Tibial nerve (tissue), 4 donors: ENCODE results near the gene BOC. TPM values are rescaled to one million over a fixed set of nuclear protein-coding genes. Genes with fewer than 3 reads are reported as not detected.

ENCODE experiments used
- DNase-seq, 2 donors: peaks; one replicate each; pipeline ENCODE4 v3.0.0-alpha.2; 2019; ENCODE audit warnings: low spot score in 2 of 2
- H3K27ac ChIP-seq, 4 donors: fragments of 200-600 bp; sonication (generic) in 3 of 4; one replicate each; pipeline ENCODE4 v1.5.1; 2017 to 2019; ENCODE audit warnings: mild to moderate bottlenecking in 1 of 4
- H3K27me3 ChIP-seq, 2 donors: fragments of 200-600 bp; sonication (generic) in 1 of 2; one replicate each; pipeline versions ENCODE4 v1.5.1 to v1.6.0; 2017 to 2019
- H3K36me3 ChIP-seq, 3 donors: fragments of 200-600 bp; sonication (generic); one replicate each; pipeline ENCODE4 v1.5.1; 2018 to 2019
- H3K4me1 ChIP-seq, 4 donors: fragments of 200-600 bp; sonication (generic) in 3 of 4; one replicate each; pipeline ENCODE4 v1.5.1; 2017 to 2019
- H3K4me3 ChIP-seq, 4 donors: fragments of 200-600 bp; sonication (generic) in 3 of 4; one replicate each; pipeline ENCODE4 v1.5.1; 2017 to 2019; ENCODE audit warnings: mild to moderate bottlenecking in 1 of 4, moderate library complexity in 1 of 4
- H3K9me3 ChIP-seq, 4 donors: fragments of 200-600 bp; sonication (generic) in 3 of 4; one replicate each; pipeline ENCODE4 v1.5.1; 2017 to 2019
- CTCF ChIP-seq, 5 experiments: fragments of 200-600 bp in 3 of 5; fragments of 450-650 bp in 2 of 5; sonication (generic) in 3 of 5; IDR thresholded peaks; one replicate each; pipeline ENCODE4 v1.5.1; 2016 to 2019; ENCODE audit warnings: antibody characterized with exemption in 5 of 5, mild to moderate bottlenecking in 3 of 5, moderate library complexity in 2 of 5
- EP300 ChIP-seq, 2 donors: sonication (generic); formaldehyde crosslinking; IDR thresholded peaks; one replicate each; pipeline ENCODE4 v1.6.1; 2017; ENCODE audit warnings: antibody characterized with exemption in 2 of 2, mild to moderate bottlenecking in 1 of 2
- POLR2A ChIP-seq, 2 donors: fragments of 450-650 bp; IDR thresholded peaks; one replicate each; pipeline ENCODE4 v1.6.1; 2017; ENCODE audit warnings: antibody characterized with exemption in 2 of 2, mild to moderate bottlenecking in 2 of 2, moderate library complexity in 2 of 2
- WGBS, 2 donors: methylation state at CpG; one replicate each; pipeline ENCODE4 v1.1.5; 2018; 5-methylcytosine and 5-hydroxymethylcytosine counted together
- total RNA-seq, 4 donors: library from RNA; depleted of rRNA; stranded (reverse); fragments of >200 nt; gene quantifications; one replicate each; pipeline ENCODE4 v1.1.0, GENCODE V29; 2016

Gene BOC
- total RNA-seq, 4 donors from 2014 or later, result 27.6 to 63.2 (median 48.1) TPM

GRCh38 chr3:113283306-113283705 lies 71.9 kb downstream of the BOC start:
- Histone ChIP-seq H3K27ac (no peak overlapping the region), H3K36me3 (peaks cover 0 to 65% (median 0%) of the 10 kb centered on the region in 3 donors), H3K9me3 (no peaks in the 10 kb centered on the region), H3K27me3 (no peaks in the 10 kb centered on the region), H3K4me1 (peaks cover 0 to 11% (median 0%) of the 10 kb centered on the region in 4 donors), H3K4me3 (no peak overlapping the region)
- no peak for DNase-seq
- 90 to 93% methylated on average over 12 of the region's 12 CpGs for WGBS, 2 donors
- TF ChIP-seq EP300 (IDR thresholded peaks at IDR 0.05) (no peak), POLR2A (IDR thresholded peaks at IDR 0.05) (no peak), CTCF (IDR thresholded peaks at IDR 0.05) (no peak)

DNA sequence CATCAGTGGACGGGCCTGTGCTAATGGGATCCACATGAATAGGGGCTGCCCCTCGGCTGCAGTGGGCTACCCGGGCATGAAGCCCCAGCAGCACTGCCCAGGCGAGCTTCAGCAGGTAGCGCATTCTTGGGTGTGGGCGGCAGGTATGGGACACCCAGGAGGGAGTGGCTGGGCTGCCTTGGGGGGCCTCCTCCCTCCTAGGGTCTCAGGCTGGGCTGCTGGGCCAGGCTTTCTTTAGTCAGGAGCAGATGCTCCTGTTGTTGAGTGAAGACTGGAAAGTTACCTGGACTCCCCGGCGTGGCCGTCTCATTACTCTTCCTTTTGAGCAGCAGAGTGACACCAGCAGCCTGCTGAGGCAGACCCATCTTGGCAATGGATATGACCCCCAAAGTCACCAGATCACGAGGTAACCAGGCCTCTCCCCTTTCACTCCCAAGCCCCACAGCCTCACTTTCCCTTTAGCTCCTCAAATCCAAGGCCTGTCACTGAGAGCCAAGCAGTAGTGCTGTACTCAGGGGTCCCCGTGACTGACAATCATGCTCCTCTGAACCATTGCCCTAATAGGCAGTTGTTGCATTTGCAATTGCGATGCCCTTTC lies 73.2 kb downstream of the BOC start:
- Histone ChIP-seq H3K27ac (no peak overlapping the region), H3K4me1 (peaks cover 0 to 11% (median 0%) of the 10 kb centered on the region in 4 donors), H3K4me3 (no peak overlapping the region), H3K36me3 (peaks cover 0 to 55% (median 0%) of the 10 kb centered on the region in 3 donors), H3K27me3 (no peaks in the 10 kb centered on the region), H3K9me3 (no peaks in the 10 kb centered on the region)
- TF ChIP-seq CTCF (IDR thresholded peaks at IDR 0.05), result no peak
- WGBS, 2 donors, result 90 to 91% methylated on average over 12 of the region's 12 CpGs
- DNase-seq, result no peak

DNA sequence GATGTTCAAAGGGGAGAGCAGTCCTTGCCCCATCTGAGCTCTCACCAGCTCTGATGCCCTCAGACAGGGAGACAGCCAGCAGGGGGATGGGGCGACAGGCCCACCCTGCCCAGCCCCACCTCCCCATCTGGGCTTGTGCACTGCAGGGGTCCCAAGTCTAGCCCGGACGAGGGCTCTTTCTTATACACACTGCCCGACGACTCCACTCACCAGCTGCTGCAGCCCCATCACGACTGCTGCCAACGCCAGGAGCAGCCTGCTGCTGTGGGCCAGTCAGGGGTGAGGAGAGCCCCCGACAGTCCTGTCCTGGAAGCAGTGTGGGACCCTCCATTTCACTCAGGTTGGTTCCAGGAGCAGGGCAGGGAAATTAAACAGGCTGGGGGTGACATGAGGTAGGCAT lies 73.9 kb downstream of the BOC start:
- Histone ChIP-seq H3K4me3 (no peak overlapping the region), H3K27ac (no peak overlapping the region), H3K27me3 (no peaks in the 10 kb centered on the region), H3K4me1 (peaks cover 0 to 11% (median 0%) of the 10 kb centered on the region in 4 donors), H3K9me3 (no peaks in the 10 kb centered on the region), H3K36me3 (peaks cover 0 to 50% (median 0%) of the 10 kb centered on the region in 3 donors)
- DNase-seq, result no peak
- TF ChIP-seq POLR2A (IDR thresholded peaks at IDR 0.05) (no peak), CTCF (IDR thresholded peaks at IDR 0.05) (no peak), EP300 (IDR thresholded peaks at IDR 0.05) (no peak)
- WGBS, 2 donors, result 86 to 87% methylated on average over 8 of the region's 8 CpGs

- H3K27me3 ChIP-seq, result no peaks in the 10 kb centered on the region
- H3K36me3 ChIP-seq, result peaks cover 0 to 46% (median 0%) of the 10 kb centered on the region in 3 donors
- no peak for TF ChIP-seq CTCF (IDR thresholded peaks at IDR 0.05)
- no peak for TF ChIP-seq EP300 (IDR thresholded peaks at IDR 0.05)
- no peak for TF ChIP-seq POLR2A (IDR thresholded peaks at IDR 0.05)
- H3K4me1 ChIP-seq, result peaks cover 0 to 11% (median 0%) of the 10 kb centered on the region in 4 donors
- H3K4me3 ChIP-seq, result no peak overlapping the region
- H3K9me3 ChIP-seq, result no peaks in the 10 kb centered on the region
- H3K27ac ChIP-seq, result no peak overlapping the region
- DNase-seq, result no peak
- WGBS, 2 donors, result 74 to 82% methylated on average over 3 of the region's 3 CpGs
Observed at GRCh38 chr3:113285741-113286140, 74.4 kb downstream of the BOC start.

DNA sequence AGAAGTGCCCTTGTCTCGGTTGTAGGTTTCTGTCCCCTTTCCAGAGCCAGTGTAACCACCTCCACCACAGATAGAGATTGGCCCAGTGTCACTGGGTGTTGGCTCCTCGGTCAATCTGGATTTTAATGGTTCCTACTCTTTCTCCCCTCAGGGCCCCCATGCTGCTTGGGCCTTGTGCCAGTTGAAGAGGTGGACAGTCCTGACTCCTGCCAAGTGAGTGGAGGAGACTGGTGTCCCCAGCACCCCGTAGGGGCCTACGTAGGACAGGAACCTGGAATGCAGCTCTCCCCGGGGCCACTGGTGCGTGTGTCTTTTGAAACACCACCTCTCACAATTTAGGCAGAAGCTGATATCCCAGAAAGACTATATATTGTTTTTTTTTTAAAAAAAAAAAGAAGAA lies 75.2 kb downstream of the BOC start:
- H3K27ac ChIP-seq, result peak overlapping the region in 1 of 4 donors; percentile 52
- peaks cover 0 to 38% (median 0%) of the 10 kb centered on the region in 3 donors for H3K36me3 ChIP-seq
- no peak overlapping the region for H3K4me3 ChIP-seq
- peaks cover 0 to 11% (median 0%) of the 10 kb centered on the region in 4 donors for H3K4me1 ChIP-seq
- DNase-seq, result no peak
- no peaks in the 10 kb centered on the region for H3K9me3 ChIP-seq
- TF ChIP-seq CTCF (IDR thresholded peaks at IDR 0.05) (no peak), EP300 (IDR thresholded peaks at IDR 0.05) (no peak), POLR2A (IDR thresholded peaks at IDR 0.05) (no peak)
- no peaks in the 10 kb centered on the region for H3K27me3 ChIP-seq
- WGBS, 2 donors, result 79 to 80% methylated on average over 6 of the region's 6 CpGs
